HG02588 (cell line): Measurements from ENCODE around the gene KANTR.

ENCODE experiments used
- ATAC-seq: cut with Tn5 transposase; IDR thresholded peaks from one replicate; pipeline ENCODE4 v1.9.1; 2021; ENCODE audit warnings: mild to moderate bottlenecking, moderate library complexity; ENCODE audit not compliant: unreplicated experiment

Gene KANTR

DNA sequence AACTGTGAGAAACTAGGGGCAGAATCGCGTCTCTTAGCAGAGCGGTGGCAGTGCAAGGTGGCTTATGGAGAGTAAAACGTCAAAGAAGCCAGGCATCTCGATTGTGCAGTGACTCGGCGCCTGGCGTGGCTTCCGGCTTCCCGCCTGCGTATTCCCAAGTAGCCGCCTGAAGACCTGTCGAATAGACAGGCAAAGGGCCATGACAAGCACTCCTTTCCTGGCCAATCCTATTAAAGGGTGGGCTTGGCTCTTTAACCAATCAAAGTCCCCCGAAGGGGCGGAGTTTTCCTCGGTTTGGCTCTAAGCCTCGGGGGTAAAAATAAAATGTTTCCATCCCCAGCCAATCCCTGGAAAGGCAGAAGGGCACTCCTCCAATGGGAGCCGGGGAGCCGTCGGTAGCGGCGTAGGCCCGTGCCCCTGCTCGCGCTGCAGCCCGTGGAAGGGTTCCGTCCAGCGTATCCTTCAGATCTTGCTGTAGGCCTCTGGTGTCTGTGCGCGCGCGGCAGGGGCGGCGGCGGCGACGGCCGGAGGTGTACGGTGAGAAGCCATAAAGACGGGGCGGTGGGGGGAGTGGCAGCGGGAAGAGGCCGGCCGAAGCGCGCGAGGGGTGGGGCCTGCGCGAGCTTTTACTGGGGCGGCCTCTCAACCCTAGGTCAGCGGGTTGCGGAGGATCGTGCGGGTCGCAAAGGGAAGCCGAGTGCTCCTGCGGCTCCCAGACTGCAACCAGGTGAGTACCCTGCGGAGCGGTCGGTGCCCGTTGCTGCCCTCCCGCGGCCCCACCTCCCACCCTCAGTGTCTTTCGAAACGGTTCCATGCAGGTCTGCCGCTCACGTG is at the start of gene KANTR:
Gene KANTR, plus strand, starts transcription at position 395 of the 834 bp plus-strand sequence. CDS start 30,131 bp downstream, outside the sequence.
- ATAC-seq: peak; percentile 75

DNA sequence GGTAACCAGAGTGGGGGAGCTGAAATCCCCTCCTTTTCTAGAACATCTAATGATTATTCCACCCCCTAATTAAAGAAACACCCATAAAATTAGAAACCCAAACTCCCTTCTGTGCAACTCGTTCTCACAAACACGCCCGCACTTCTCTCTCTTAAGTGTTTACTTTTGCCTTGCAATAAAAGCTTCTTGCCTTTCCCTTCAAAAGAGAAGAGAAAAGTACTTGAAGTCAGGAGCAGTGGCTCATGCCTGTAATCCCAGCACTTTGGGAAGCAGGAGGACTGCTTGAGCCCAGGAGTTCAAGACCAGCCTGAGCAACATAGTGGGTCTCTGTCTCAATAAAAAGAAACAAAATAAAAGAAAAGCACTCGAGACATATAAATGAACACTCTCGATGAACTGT is 48.9 kb upstream of the KANTR start:
- no peak for ATAC-seq

- ATAC-seq: no peak
Measured at GRCh38 chrX:53047228-53047627, 46.7 kb upstream of the KANTR start.

- ATAC-seq: no peak
Measured at GRCh38 chrX:53048169-53049126, 45.5 kb upstream of the KANTR start, which contains the start of gene GPR173. GPR173 (plus strand) TSS chrX:53048789; CDS start chrX:53076622, 27,833 bp downstream.

GRCh38 chrX:53049127-53049517 is 44.8 kb upstream of the KANTR start:
- no peak for ATAC-seq

GRCh38 chrX:53050841-53051240 is 43.1 kb upstream of the KANTR start:
- no peak for ATAC-seq

DNA sequence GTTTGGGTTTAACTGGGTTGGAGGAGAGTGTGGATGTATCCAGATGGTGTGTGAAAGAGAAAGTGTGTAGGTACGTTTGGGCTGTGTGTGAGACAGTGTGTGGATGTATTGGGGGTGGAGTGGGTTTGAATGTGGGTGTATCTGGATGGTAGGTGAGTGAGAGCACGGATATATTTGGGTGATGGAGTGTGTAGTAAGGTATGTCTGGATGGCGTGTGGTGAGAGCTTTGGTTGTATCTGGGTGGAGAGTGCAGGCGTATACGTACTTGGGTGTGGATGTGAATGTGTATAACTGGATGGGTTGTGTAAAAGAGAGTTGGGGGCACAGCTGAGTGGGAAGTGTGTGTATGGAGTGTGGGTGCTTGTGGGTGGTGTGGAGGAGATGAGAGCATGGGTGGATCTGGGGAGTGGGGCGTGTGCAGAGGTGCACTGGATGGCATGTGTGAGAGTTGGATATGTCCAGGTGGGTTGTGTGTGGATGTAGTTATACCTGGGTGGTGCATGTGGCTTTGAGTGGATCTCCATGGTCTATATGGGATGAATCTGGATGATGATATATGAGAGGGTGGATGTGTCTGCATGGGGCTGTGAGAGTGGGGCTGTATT is 38.6 kb upstream of the KANTR start:
- no peak for ATAC-seq

DNA sequence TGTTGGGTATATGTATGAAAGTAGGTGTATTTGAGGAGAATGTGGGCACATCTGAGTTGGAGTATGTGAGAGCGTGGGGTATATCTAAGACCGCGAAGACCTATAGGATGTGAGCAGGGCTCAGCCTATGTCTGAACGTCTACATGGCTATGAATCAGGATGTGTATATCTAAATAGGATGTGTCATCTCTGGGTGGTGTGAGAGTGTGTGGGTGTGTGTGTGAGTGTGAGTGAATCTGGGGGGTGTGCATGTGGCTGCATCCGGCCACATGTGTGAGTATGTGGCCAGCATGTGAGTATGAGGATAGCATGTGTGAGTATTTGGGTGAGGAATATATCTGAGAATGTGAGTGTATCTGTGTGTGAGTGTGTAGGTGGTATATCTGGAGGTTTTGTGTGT is 37.6 kb upstream of the KANTR start:
- ATAC-seq: no peak

GRCh38 chrX:53065104-53065503 is 28.8 kb upstream of the KANTR start:
- no peak for ATAC-seq

DNA sequence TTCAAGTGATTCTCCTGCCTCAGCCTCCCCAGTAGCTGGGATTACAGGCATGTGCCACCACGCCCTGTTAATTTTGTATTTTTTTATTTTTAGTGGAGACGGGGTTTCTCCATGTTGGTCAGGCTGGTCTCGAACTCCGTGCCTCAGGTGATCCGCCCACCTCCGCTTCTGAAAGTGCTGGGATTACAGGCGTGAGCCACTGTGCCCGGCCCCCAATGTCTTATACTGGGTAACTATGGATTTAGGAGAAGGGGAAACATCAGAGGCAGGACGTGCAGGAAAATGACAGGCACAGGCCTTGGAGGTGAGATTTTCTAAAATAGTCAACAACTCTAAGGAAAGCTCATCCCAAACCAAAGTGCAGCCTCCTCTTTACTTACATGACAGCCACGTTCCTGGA is 22.9 kb upstream of the KANTR start:
- ATAC-seq: no peak

GRCh38 chrX:53071604-53072417 is 22.1 kb upstream of the KANTR start:
- peak; percentile 83 for ATAC-seq

DNA sequence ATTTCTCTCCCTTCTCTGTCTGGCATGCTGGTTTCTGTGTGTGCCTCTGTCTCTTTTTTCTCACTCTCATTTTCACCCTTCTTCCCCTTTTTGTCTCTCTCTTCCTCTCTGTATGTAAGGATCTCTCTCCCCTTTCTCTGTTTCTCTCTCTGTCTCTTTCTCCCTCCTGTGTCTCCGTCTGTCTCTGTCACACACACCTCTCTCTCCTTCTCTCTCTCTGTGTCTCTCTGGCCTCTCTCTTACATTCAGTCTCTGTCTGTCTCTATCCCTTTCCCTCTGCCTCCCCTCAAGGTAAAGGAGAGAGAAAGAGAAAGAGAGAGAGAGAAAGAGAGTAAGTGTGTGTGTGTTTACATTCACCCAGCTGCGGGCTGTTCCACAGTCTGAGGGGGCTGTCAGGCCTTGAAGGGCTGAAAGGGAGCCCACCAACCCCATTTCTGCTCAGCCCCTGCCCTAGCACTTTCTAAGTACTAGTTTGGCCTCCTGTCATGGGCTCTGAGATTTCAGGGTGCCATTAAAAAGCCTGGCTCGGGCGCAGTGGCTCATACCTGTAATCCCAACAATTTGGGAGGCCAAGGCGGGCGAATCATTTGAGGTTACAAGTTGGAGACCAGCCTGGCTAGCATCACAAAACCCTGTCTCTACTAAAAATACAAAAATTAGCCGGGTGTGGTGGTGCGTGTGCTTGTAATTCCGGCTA is 21.4 kb upstream of the KANTR start:
- ATAC-seq: no peak

GRCh38 chrX:53073115-53073586 is 20.8 kb upstream of the KANTR start:
- no peak for ATAC-seq

- ATAC-seq: no peak
Measured at GRCh38 chrX:53075011-53075410, 18.9 kb upstream of the KANTR start.

DNA sequence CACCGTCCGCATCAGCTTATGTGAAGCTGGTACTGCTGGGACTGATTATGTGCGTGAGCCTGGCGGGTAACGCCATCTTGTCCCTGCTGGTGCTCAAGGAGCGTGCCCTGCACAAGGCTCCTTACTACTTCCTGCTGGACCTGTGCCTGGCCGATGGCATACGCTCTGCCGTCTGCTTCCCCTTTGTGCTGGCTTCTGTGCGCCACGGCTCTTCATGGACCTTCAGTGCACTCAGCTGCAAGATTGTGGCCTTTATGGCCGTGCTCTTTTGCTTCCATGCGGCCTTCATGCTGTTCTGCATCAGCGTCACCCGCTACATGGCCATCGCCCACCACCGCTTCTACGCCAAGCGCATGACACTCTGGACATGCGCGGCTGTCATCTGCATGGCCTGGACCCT is 17.3 kb upstream of the KANTR start:
- no peak for ATAC-seq

- no peak for ATAC-seq
Measured at GRCh38 chrX:53077207-53078197, 16.4 kb upstream of the KANTR start.

DNA sequence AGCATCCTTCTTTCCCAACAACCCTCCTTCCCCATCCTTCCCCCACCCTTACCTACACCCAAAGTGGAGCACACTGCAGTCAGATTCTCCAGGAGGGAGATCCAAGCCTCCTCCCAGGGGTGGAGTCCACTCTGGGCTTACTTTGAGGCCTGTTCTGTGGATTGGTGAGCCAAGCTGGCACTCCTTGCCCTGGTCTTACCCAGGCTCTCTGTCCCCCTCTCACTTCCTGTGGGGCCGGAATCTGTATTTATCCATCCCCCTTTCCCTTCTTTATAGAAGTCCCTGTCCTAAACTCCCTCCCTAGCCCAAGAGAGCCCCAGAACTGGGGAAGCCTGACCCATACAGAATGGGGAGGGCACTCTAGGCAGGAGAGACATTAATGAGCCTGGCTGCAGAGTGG is 15.0 kb upstream of the KANTR start:
- no peak for ATAC-seq
